Measurements from ENCODE around the gene STX2. TPM values are rescaled to one million over a fixed set of nuclear protein-coding genes. Genes with fewer than 3 reads are reported as not detected.

The STX2 gene
- total and polyA plus RNA-seq, 2 experiments from 2014 or later: 16.4 to 35.4 TPM

- Histone ChIP-seq H3K9me2 (ENCODE audit: insufficient read depth) (no peaks in the 10 kb centered on the region), H3K4me1 (ENCODE audit: insufficient read depth) (peaks cover 37% of the 10 kb centered on the region), H4K20me1 (replicated peaks; ENCODE audit: insufficient read depth) (peaks cover 30% of the 10 kb centered on the region), H3K27me3 (ENCODE audit: insufficient read depth) (no peaks in the 10 kb centered on the region), H3K4me2 (peak within 1 kb of the TSS; percentile 85), H3K79me2 (replicated peaks; ENCODE audit: insufficient read depth) (peaks cover 33% of the 10 kb centered on the region), H2AFZ (no peak within 1 kb of the TSS), H3K36me3 (ENCODE audit: insufficient read depth) (peaks cover 36% of the 10 kb centered on the region), H3K27ac (ENCODE audit: low read depth) (peak within 1 kb of the TSS; percentile 94), H3F3A (replicated peaks; ENCODE audit: low read depth) (peaks cover 41% of the 10 kb centered on the region), H3K4me3 (peak within 1 kb of the TSS; percentile 85)
- ATAC-seq (peak; percentile 69), DNase-seq (ENCODE audit: low spot score) (peak; percentile 86)
- Mint-ChIP-seq H3K36me3 (ENCODE audit: low read depth) (peaks cover 45% of the 10 kb centered on the region), H3K27ac (peak within 1 kb of the TSS; percentile 99), H3K4me1 (peaks cover 38% of the 10 kb centered on the region), H3K4me3 (peak within 1 kb of the TSS; percentile 96), H3K9me3 (peaks cover 7% of the 10 kb centered on the region; the same call in 1 of the 3 replicates), H3K27me3 (ENCODE audit: insufficient read depth, low read depth, poor library complexity) (peaks cover 14% of the 10 kb centered on the region)
- TF ChIP-seq POLR2AphosphoS5 (IDR thresholded peaks at IDR 0.05; ENCODE audit: low read depth) (peak; percentile 76), STAT1 (IDR thresholded peaks at IDR 0.05; ENCODE audit: unreplicated experiment) (no peak)
Measured at GRCh38 chr12:130871286-130872178, 32.5 kb upstream of the STX2 start, which contains the start of gene RAN. TSS of gene RAN (plus strand) at chr12:130872066. CDS start at chr12:130872594, 528 bp downstream.

GRCh38 chr12:130870442-130871285 lies 31.6 kb upstream of the STX2 start:
- Mint-ChIP-seq H3K27ac (peak overlapping the region; percentile 97), H3K9me3 (peaks cover 7% of the 10 kb centered on the region; the same call in 1 of the 3 replicates), H3K36me3 (ENCODE audit: low read depth) (peaks cover 36% of the 10 kb centered on the region), H3K4me1 (peaks cover 32% of the 10 kb centered on the region), H3K4me3 (peak overlapping the region; percentile 76), H3K27me3 (ENCODE audit: insufficient read depth, low read depth, poor library complexity) (peaks cover 12% of the 10 kb centered on the region)
- H3K4me1 ChIP-seq (ENCODE audit: insufficient read depth): peaks cover 30% of the 10 kb centered on the region
- peak overlapping the region; percentile 94 for H3K27ac ChIP-seq (ENCODE audit: low read depth)
- H3K4me2 ChIP-seq: peak overlapping the region; percentile 84
- ATAC-seq (peak; percentile 88), DNase-seq (ENCODE audit: low spot score) (peak; percentile 92)
- no peaks in the 10 kb centered on the region for H3K9me2 ChIP-seq (ENCODE audit: insufficient read depth)
- peaks cover 33% of the 10 kb centered on the region for H3K79me2 ChIP-seq (replicated peaks; ENCODE audit: insufficient read depth)
- H2AFZ ChIP-seq: no peak overlapping the region
- H3K4me3 ChIP-seq: peak overlapping the region; percentile 85
- H3F3A ChIP-seq (replicated peaks; ENCODE audit: low read depth): peaks cover 33% of the 10 kb centered on the region
- H4K20me1 ChIP-seq (replicated peaks; ENCODE audit: insufficient read depth): peaks cover 21% of the 10 kb centered on the region
- H3K27me3 ChIP-seq (ENCODE audit: insufficient read depth): no peaks in the 10 kb centered on the region
- TF ChIP-seq CTCF (conservative IDR thresholded peaks at IDR 0.05; ENCODE audit: low read depth in 2 of 2) (peak; percentile 54 to 57), STAT1 (IDR thresholded peaks at IDR 0.05; ENCODE audit: unreplicated experiment) (no peak), POLR2AphosphoS5 (IDR thresholded peaks at IDR 0.05; ENCODE audit: low read depth) (peak; percentile 58)
- H3K36me3 ChIP-seq (ENCODE audit: insufficient read depth): peaks cover 28% of the 10 kb centered on the region

- Histone ChIP-seq H3K36me3 (ENCODE audit: insufficient read depth) (peaks cover 6% of the 10 kb centered on the region), H3K4me2 (no peak overlapping the region), H3K4me1 (ENCODE audit: insufficient read depth) (peaks cover 13% of the 10 kb centered on the region), H3K27ac (ENCODE audit: low read depth) (no peak overlapping the region), H3F3A (replicated peaks; ENCODE audit: low read depth) (peaks cover 10% of the 10 kb centered on the region), H3K27me3 (ENCODE audit: insufficient read depth) (no peaks in the 10 kb centered on the region), H2AFZ (no peak overlapping the region), H3K4me3 (no peak overlapping the region), H3K79me2 (replicated peaks; ENCODE audit: insufficient read depth) (peaks cover 12% of the 10 kb centered on the region), H4K20me1 (replicated peaks; ENCODE audit: insufficient read depth) (peaks cover under 1% of the 10 kb centered on the region; the same call in 1 of the 2 replicates), H3K9me2 (ENCODE audit: insufficient read depth) (no peaks in the 10 kb centered on the region)
- Mint-ChIP-seq H3K27me3 (ENCODE audit: insufficient read depth, low read depth, poor library complexity) (peaks cover 14% of the 10 kb centered on the region), H3K27ac (no peak overlapping the region), H3K36me3 (ENCODE audit: low read depth) (peaks cover 13% of the 10 kb centered on the region), H3K4me1 (peaks cover 13% of the 10 kb centered on the region), H3K4me3 (no peak overlapping the region), H3K9me3 (peaks cover 7% of the 10 kb centered on the region; the same call in 1 of the 3 replicates)
- no peak for TF ChIP-seq EZH2phosphoT487 (IDR thresholded peaks at IDR 0.05; ENCODE audit: unreplicated experiment)
- TF ChIP-seq STAT1 (IDR thresholded peaks at IDR 0.05; ENCODE audit: unreplicated experiment): no peak
- no peak for TF ChIP-seq CTCF (conservative IDR thresholded peaks at IDR 0.05; ENCODE audit: low read depth in 2 of 2)
- TF ChIP-seq JUNB (IDR thresholded peaks at IDR 0.05; ENCODE audit: unreplicated experiment): no peak
- TF ChIP-seq ZNF331 (CRISPR knock-in tag; IDR thresholded peaks at IDR 0.05; ENCODE audit: low read depth): no peak
- no peak for TF ChIP-seq EZH2 (IDR thresholded peaks at IDR 0.05; ENCODE audit: low read depth, unreplicated experiment)
- no peak for ATAC-seq
- no peak for DNase-seq (ENCODE audit: low spot score)
Measured at GRCh38 chr12:130868412-130868811, 29.4 kb upstream of the STX2 start.

All from GM23338 (cell line).